Caki2 (cell line): ENCODE results near the gene SLC44A2. TPM values are rescaled to one million over a fixed set of nuclear protein-coding genes. Genes with fewer than 3 reads are reported as not detected.
"Not testable (repeated sequence)": the region's sequence is repeated elsewhere in the genome, so short reads cannot be mapped to it uniquely, and the experiment has no call there.

Source experiments
- DNase-seq: peaks from one replicate; pipeline ENCODE4 v3.0.0-alpha.2; 2015; ENCODE audit warnings: low read depth
- in situ Hi-C: cut with HindIII; loops from 2 replicates; pipeline ENCODE4 v1.10.0; 2016; ENCODE audit warnings: low sequenced_read_pairs, low pct_unique_long_range_greater_than_20kb, mixed read lengths
- total RNA-seq: library from RNA; depleted of rRNA; stranded (reverse); fragments of >200 nt; shearing (Covaris generic); gene quantifications from 2 replicates; pipeline ENCODE4 v1.2.3, GENCODE V29; 2014; ENCODE audit warnings: low replicate concordance

SLC44A2 gene
- total RNA-seq, 1 experiment from 2014 or later: 7.1 TPM

GRCh38 chr19:10670182-10670581 lies 44.8 kb downstream of the SLC44A2 start:
- in situ Hi-C loops: no loop called here
- no peak for DNase-seq

DNA sequence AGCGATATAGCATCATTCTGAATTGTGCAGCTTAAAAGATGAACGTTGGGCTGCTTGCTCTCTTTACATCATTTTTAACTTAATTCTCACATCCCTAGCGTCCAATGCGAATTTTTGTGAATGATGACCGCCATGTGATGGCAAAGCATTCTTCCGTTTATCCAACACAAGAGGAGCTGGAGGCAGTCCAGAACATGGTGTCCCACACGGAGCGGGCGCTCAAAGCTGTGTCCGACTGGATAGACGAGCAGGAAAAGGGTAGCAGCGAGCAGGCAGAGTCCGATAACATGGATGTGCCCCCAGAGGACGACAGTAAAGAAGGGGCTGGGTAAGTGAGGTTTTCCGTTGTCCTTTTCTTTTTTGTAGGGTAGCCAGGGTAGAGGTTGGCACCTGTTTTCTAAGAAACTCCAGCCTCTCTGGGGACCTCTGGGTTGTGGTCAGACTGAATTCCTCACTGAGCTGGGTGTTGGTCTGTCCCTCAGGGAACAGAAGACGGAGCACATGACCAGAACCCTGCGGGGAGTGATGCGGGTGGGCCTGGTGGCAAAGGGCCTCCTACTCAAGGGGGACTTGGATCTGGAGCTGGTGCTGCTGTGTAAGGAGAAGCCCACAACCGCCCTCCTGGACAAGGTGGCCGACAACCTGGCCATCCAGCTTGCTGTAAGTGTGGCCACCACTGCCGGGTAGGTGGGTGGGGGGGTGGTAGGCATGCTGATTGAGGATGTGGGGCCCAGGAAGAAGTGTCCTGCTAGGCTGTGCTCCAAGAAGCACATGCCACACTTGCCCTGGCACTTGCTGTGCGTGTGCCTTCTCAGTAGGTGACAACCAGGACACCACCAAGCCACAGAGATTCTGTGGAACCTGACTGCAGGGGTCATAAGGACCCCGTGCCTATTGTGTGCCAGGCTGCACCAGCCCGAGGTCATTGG lies 45.8 kb downstream of the SLC44A2 start:
- no peak for DNase-seq
- in situ Hi-C loops: no loop called here

DNA sequence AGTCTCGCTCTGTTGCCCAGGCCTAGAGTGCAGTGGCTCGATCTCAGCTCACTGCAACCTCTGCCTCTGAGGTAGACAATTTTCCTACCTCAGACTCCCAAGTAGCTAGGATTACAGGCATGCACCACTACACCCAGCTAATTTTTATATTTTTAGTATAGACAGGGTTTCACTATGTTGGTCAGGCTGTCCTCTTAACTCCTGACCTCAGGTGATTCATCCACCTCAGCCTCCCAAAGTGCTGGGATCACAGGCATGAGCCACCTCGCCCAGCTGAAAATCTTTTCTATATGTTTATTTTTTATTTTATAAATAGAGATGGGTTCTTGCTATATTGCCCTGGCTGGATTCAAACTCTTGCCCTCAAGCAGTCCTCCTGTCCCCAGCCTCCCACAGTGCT lies 46.6 kb downstream of the SLC44A2 start:
- DNase-seq, in situ Hi-C loops: not testable (repeated sequence)

GRCh38 chr19:10675214-10675613 lies 49.9 kb downstream of the SLC44A2 start:
- in situ Hi-C loops, DNase-seq: not testable (repeated sequence)

DNA sequence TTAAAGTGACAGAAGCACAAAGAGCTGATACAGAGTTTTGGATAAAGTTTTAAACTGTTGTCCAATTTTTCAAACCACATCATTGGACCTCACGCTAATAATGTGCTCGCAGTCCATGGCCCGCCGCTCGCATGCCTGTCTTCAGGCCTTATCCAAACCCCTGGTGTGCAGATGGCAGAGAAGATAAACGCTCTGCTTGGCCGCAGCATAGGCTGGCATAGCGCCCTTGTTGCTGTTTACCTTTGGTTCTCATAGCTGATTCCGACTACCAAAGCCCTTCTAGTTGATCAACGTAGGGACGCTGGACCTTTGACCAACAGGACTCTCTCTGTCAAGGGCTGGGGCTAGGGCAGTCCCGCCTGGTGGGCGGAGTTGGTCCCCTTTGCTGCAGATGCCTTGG lies 52.4 kb downstream of the SLC44A2 start:
- DNase-seq: no peak
- in situ Hi-C loops: no loop called here

DNA sequence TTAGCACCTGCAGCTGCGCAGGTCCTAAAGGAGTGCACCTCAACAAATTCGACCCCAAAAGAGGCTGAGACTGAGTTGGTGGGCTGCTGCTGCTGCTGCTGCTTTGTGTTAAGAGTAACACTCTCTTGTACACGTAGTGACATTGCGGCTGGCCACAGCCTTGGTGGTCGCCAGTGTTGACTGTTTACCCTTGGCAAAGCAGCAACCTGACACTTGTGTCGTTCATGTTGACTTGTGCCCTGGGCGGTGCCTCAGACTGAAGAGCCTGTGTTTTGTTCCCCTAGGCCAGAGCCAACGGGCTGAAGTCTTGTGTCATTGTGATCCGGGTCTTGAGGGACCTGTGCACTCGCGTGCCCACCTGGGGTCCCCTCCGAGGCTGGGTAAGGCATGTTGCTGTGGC lies 53.5 kb downstream of the SLC44A2 start:
- in situ Hi-C loops: no loop called here

DNA sequence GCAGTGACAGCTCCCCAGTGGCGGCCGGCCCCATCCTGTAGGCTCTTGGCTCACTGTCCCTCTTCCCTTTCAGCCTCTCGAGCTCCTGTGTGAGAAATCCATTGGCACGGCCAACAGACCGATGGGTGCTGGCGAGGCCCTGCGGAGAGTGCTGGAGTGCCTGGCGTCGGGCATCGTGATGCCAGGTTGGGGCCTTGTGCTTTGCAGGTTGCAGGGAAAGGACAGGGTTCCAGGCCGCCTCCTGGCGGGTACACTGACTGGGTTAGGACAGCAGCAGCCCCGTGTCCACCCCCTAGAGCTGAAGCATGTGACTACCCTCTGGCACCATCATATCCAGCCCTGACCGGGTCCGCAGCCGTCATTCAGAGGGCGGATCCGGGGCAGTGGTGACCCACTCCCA lies 54.4 kb downstream of the SLC44A2 start:
- DNase-seq: no peak
- in situ Hi-C loops: no loop called here

More for the DNA sequence above, 53.5 kb downstream of the SLC44A2 start:
- DNase-seq: no peak

DNA sequence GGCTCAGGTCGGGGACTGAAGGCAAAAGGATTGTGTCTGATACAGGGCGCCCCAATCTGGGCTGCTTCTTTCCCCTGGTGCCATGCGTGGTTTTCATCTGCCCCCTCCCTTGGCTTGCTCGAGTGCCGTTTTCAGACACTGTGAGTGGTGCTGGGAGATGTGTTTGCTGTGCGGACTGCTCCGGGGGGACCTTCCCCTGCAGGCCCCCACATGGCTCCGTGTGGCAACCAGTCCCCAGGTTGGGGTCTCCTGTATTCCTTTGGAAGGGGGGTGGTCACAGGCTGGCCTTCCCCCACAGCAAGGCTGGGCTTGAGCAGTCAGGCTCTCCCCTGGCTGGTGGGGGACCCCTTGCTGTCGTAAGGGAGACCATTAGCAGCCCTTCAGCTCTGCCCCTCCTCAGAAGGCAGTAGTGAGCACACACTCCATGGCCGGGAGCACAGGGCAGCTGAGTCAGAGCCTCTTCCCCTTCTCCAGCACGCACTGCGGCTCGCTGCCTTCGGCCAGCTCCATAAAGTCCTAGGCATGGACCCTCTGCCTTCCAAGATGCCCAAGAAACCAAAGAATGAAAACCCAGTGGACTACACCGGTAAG lies 55.3 kb downstream of the SLC44A2 start:
- in situ Hi-C loops: no loop called here
- DNase-seq: no peak

GRCh38 chr19:10681658-10682057 lies 56.3 kb downstream of the SLC44A2 start:
- in situ Hi-C loops: no loop called here
- DNase-seq: no peak

GRCh38 chr19:10682397-10683063 lies 57.2 kb downstream of the SLC44A2 start:
- in situ Hi-C loops: no loop called here
- no peak for DNase-seq

- in situ Hi-C loops: no loop called here
- DNase-seq: no peak
These were observed 57.7 kb downstream of the SLC44A2 start for GRCh38 chr19:10683064-10683426.

DNA sequence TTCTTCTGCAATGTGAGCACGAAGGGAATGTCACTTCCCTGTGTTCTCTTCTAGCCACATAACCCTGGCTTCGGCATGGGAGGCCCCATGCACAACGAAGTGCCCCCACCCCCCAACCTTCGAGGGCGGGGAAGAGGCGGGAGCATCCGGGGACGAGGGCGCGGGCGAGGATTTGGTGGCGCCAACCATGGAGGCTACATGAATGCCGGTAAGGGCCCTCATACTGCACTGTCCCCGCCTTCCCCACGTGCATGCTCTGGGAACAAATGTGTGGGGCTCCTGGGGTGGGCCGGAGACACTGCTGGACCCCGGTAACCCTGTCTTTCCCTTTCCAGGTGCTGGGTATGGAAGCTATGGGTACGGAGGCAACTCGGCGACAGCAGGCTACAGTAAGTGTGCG lies 58.2 kb downstream of the SLC44A2 start:
- no peak for DNase-seq
- in situ Hi-C loops: no loop called here

DNA sequence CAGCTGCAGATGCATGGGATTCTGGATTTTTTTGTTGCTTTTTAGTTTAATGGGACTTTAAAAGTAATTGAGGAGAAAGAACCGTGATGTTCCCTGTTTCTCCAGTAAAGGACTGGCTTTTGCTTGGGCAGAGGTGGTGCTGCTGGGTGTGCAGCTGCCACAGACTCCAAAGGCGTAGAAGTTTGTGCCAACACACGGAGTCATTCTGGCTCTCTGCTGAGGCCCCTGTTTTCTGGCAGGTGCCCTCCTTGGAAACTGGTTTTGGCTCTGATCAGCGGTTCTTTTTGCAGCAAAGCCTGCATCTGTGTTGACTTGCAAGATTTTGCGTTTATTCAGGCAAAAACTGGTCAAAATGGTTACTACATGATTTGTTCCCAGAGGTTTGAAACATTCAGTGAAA lies 59.9 kb downstream of the SLC44A2 start:
- in situ Hi-C loops: no loop called here
- no peak for DNase-seq

DNA sequence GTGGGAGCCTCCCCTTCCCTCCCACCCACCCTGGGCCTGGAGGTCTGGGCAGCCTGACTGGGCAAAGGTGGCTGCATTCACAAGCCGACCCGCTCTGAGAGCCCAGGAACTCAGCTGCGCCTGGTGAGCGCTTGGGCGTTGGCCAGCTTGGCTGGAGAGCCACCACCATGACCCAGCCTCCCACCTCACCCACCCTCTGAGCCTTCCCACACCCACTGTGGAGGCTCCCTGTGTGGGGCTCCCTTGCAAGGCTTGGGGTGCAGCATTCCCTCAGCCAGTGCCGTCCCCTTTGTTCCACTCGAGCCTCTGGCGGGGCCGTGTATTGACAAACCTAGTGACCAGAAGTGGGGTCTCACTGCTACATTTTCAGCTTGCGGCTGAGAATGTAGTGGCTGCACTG lies 60.8 kb downstream of the SLC44A2 start:
- in situ Hi-C loops: no loop called here
- DNase-seq: no peak

DNA sequence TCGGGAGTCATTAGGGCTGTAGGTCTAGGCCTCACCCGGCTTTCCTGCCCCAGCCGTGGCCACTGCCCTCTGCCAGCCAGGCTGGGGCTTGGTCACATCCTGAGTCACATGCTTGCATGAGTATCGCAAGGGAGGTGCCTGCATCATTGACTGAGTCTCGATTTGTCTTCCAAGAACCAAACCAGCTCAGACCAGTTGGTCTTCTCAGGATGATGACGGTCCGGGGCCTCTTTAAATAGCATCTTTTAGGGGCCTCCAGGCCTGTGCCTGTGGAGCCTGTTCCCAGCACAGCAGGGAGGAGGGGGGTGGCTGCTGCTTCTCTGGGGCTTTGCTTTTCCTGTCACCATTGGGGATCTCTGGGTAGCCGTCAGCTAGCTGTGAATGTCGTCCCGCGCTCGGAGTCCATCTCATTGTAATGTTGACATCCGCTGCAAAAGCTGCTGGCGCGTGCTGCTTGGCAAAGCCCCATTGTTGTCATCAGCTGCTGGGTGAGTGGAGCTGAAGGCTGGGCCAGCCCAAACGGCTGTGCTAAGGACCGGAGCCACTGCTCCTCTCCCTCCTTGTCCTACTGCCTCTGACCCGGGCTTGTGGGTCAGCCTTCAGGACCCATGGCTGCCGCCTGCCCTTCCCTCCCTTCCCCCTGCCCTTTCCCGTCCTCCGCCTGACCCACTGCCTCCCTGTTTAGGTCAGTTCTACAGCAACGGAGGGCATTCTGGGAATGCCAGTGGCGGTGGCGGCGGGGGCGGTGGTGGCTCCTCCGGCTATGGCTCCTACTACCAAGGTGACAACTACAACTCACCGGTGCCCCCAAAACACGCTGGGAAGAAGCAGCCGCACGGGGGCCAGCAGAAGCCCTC lies 61.5 kb downstream of the SLC44A2 start:
- DNase-seq: no peak
- in situ Hi-C loops: no loop called here

DNA sequence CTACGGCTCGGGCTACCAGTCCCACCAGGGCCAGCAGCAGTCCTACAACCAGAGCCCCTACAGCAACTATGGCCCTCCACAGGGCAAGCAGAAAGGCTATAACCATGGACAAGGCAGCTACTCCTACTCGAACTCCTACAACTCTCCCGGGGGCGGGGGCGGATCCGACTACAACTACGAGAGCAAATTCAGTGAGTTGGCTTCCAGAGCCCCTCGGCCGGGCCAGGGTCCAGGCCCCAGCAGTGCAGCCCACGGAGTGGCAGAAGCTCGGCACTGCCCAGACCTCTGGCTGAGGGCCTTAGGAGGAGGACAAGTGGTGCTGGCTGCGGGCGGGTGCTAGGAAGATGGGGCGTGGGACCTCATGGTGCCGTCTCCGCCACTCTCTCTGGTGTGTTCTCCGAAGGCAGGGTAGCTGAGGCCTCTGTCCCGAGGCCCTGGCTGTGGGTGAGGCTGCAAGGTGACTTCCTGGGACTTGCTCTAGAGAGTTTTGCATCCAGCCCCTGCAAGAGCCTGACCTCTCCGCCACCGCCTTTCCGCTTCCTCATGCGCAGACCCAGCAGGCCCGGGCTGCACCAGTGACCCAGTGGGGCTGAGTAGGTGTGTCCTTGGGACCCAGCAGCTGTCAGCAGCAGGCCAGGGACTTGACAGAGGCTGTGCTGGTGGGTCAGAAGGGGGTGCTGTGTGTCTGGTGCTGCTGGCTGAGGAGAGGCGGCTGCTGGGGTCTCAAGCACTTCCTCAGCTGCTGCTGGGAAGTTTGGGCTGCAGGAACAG lies 62.4 kb downstream of the SLC44A2 start:
- DNase-seq: no peak

GRCh38 chr19:10688545-10689280 lies 63.4 kb downstream of the SLC44A2 start:
- in situ Hi-C loops: no loop called here

More for the DNA sequence above, 62.4 kb downstream of the SLC44A2 start:
- in situ Hi-C loops: no loop called here

More at GRCh38 chr19:10688545-10689280, 63.4 kb downstream of the SLC44A2 start:
- no peak for DNase-seq
